Kidney capillary endothelial cell (primary cell): ENCODE results near the gene ARRDC4.

Experiments
- DNase-seq: peaks from one replicate; pipeline ENCODE4 v3.0.0-alpha.2; 2018; ENCODE audit warnings: low spot score

ARRDC4 gene, protein sequence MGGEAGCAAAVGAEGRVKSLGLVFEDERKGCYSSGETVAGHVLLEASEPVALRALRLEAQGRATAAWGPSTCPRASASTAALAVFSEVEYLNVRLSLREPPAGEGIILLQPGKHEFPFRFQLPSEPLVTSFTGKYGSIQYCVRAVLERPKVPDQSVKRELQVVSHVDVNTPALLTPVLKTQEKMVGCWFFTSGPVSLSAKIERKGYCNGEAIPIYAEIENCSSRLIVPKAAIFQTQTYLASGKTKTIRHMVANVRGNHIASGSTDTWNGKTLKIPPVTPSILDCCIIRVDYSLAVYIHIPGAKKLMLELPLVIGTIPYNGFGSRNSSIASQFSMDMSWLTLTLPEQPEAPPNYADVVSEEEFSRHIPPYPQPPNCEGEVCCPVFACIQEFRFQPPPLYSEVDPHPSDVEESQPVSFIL

DNA sequence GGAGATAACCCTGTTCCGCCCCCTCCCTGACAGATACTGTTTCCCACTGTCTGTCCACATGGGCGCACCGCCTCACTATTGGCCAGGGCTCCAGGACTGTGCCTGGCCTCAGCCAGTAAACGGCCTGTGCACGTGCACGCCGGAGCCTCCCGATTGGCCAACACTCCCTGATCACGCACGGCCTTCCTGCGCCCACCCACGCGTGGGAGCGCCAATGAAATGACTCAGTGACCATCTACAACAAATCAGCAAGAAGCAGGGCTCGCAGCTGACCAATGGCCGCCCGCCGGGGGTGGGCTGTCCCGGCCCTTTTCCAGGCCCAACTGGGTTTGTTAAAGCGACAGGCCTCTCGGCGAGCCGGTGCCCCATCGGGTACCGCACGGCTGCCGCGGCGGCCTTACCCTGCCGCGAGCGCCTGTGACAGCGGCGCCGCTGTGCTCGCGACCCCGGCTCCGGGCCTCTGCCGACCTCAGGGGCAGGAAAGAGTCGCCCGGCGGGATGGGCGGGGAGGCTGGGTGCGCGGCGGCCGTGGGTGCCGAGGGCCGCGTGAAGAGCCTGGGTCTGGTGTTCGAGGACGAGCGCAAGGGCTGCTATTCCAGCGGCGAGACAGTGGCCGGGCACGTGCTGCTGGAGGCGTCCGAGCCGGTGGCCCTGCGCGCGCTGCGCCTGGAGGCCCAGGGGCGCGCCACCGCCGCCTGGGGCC, at the start of gene ARRDC4:
ARRDC4 (plus strand) TSS at position 340 of the 703 bp plus-strand sequence; CDS start at position 499, 159 bp downstream.
- peak; percentile 99 for DNase-seq

DNA sequence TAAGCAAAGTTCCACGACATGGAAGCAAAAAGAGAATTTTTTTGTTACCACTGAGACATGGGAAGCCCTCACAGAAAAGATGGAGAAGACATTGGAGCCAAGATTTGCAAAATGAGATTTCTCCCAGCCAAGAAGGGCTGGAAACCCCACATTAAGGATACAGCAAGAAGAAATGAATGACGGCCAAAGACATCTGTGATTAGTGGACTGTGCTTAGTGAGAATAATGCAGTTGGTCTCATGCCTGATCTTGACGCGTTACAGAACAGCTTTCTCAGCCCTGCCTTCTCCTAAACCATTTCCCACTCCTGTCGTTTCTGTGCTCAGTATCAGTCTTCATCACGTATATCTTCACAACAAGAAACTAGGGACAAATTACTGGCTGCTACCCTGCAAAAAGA, 45.8 kb upstream of the ARRDC4 start:
- DNase-seq: no peak

DNA sequence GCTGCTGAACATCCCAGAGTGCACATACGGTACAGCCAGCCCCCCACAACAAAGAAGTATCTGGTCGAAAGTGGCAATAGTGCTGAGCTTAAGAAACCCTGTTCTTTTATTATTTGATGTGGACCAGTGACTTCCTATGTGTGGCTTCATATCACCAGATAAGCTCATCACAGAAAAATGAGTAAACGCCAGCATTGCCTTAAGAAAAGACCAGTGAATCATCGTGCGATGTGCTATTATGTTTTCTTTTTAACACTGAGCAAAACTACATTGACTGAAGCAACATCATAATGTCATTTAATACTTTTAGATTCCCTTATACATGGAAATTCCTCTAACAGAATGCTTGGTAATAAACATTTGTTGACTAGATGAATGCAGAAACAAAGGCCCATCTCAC, 45.2 kb upstream of the ARRDC4 start:
- DNase-seq: no peak

DNA sequence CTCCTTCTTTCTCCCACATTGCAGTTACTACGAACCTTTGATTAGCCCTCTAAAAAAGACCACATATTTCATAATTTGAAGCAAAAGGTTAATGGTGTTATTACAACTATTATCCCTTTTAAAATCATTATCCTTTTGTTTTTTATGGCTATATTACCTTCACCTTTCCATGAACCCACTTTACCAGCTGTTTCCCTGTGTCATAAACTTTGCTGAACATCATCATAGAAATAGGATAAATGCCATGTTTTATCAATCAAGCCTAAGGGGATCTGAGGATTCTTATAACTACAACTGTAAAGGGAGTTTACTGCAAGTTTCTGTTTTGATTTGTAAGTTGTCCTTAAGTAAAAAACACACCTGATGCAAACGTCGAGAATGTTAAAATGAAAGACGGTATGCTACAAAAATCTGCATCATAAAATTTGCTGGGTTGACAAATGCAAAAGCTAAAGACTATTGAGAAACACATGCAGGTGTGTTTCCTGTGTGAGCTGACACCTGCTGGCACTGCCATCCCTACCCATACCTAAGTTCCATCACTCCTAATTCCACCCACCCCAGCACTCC, 39.1 kb upstream of the ARRDC4 start:
- DNase-seq: no peak

DNA sequence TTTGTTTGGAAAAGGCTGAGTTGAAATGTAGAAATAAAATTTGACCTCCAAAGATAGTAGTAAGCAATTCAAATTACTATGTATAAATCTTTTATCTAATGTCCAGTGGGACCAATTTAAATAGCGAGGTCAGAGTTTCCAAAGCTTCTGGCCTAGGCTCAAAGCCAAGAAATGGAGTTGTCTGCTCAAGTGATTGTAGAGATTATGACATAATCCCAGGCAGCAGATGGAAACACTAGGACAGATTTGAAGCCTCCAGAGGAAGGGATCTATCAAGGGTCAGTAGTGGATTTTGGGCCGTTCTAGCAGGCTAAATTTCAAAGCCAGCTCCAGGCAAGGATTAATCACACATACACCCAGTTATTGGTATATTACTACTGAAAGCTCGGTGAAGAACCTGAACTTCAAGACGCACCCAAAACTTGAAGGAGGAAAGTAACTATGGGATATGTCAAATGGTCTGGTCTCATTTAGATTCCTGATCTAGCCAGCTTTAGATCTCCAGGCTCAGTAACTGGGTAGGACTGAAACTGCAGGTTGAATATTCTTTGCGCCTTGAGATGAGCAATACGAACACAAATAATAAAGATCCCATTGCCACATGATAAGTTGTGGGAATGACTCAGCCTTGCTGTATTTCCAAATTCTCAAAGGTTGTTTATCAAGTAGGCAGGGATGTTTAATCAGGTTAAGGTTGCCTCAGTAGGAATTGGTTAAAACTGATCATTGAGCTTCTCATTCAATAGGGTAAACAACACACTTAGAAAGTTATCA, 30.9 kb upstream of the ARRDC4 start:
- no peak for DNase-seq

DNA sequence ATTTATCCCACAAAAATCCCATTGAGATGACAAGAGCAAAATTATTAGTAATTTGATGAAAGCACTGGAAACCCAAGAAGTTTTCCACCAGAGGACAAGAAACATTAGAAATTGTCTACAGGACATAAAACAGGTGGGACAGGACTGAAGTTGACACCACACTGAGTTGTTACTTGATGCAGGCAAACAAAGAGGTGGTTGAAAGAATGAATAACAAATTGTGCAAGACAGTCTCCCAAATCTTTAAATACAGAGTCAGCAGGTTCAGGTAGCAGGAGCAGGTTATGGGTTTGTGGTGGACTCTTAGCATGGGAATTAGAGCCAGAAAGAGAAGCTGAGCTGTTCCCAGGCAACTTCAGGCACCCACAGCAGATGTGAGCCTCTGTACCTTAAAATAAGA, 30.3 kb upstream of the ARRDC4 start:
- no peak for DNase-seq

DNA sequence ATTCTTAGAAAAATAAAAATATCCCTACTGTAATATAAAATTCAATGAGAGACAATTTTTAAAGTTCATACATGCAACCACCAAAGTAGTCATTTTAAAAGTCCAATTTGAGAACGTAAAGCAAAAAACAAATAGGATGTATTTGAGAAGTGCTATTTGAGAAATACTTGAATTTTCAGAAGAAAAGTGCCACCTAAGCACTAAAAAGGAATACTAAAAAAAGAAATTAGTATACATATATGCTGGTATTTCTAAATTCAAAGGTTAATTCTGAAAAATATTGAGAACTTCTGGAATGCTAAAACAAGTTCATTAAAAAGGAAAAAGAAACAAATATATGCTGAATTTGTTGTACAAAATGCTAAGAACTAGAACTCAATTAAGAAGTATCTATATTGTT, 29.2 kb upstream of the ARRDC4 start:
- DNase-seq: no peak

DNA sequence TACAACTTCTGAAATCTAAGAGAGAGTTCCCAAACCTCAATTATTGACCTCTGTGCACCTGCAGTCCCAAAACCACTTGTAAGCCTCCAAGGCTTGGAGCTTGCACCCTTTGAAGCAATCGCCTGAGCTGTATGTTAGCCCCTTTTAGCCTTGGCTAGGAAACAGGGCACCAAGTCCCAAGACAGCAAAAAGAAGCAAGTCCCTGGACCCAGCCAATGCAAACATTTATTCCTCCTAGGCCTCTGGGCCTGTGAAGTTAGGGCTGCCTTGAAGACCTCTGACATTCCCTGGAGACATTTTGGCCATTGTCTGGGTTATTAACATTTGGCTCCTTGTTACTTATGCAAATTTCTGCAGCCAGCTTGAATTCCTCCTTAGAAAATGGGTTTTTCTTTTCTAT, 26.9 kb upstream of the ARRDC4 start:
- no peak for DNase-seq

DNA sequence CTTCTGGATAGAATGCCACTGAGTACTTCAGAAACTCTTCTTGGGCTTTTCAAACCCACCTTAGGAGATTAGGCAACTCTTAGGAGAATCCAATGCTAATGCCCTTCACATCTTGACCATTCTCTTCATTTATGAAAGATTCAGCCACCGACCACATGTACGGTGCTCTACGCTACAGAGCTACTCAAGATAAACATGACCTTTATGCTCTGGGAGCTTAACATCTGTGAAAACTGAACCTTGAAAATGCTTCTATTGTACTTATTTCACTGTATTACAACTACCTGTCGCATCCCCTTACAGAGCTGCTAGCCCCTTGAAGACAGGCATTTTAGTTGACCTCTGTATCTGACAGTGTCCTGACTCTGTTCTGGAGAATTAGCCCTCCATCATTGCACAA, 19.5 kb upstream of the ARRDC4 start:
- DNase-seq: no peak

DNA sequence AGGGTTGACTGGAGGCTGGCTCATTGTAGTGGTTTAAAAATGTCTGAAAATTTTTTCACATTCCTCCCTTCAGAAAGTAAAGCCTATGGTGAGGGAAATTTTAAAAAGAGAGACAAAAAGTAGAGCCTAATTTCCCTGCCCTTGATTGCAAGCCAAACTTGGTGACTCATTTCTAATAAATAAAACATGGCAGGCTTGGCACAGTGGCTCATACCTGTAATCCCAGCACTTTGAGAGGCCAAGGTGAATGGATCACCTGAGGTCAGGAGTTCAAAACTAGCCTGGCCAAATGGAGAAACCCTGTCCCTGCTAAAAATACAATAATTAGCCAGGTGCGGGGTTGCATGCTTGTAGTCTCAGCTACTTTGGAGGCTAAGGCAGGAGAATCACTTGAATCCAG, 18.9 kb upstream of the ARRDC4 start:
- no peak for DNase-seq

DNA sequence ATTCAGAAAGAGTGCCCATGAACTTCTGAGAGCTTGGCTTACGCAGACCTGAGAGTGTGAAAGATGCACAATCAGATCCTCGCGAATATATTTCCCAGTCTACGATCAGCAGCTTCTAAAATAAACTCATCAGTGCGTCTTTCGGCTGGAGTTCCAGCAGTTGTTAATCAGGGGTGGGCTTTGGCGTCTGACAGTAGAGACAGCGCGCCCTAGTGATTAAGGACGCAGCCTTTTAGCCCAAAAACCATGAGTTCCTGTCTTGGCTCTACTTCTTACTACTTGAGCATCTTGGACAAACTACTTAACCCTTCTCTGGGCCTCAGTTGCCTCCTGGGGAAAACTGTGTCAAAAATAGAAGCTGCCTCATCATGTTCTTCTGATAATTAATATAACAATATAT, 15.8 kb upstream of the ARRDC4 start:
- no peak for DNase-seq

DNA sequence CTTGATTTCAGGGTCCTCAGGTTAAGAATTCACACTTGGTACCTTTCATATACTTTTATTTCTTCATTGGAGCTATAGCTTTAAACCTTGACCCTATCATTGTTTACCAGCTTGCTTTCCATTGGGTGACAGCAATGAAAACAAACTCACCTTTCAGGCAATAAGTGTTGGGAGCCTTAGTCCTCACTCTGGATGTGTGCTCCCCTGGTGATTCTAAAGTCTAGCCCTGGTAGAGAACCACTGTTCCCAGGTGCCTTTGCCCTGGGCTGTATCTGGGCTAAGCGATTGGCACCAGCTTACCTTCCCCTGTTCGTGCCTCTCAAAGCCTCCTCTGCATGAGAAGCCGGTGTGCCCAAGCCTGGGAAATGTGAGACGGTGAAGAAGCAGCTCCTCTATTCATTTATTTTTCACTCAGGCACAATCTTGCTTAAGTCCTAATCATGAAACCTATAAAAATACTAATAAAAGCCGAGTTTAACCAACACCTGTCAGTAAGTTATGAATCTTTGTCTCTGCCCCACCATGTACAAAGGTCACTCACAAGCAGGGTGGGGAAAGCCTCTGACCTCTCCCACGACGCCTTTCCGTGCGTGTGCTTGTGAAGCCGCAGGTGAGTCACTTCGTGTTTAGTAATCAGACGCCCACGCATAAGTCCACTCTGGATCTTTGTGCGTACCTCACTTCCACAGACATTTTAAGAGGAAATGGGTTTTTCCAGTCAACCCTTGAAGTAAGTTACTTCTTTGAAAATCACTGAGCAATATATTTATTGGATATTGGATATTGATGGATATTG, 12.8 kb upstream of the ARRDC4 start:
- no peak for DNase-seq

DNA sequence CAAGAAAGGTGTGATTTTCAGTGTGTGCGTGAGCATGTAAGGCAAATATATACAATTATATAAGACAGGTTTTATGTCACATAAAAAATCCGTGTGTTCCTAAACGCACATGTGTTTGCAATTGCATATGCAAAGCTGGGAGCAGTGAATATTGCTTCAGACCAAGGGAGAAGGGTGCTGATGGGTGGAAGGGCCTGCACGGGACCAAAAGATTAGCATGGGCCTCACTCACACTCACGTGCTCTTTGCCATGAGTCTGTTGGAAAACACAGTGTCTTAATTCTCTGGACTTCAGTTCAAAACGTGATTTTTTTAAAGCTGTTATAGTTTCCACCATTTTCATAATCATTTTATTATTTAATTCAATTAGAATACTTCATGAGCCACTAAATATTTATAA, 7.2 kb upstream of the ARRDC4 start:
- DNase-seq: no peak

DNA sequence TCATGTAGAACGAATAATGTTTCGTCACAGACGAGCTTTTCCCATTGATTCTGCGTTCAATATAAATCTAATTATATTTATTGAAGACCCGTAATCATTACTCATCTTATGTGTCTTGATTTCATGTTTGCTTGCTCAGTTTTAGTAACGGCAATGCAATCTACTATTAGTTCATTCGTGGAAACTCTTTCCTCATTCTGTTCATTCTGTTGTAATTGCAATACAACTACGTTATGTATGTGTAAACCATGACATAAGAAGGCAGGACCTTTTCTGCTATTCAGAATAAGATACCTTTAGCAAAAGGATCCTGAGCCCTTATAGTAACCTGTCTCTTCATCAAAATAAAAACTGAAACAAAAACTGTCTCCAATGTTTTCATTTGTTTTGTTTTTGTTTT, 6.8 kb upstream of the ARRDC4 start:
- no peak for DNase-seq

DNA sequence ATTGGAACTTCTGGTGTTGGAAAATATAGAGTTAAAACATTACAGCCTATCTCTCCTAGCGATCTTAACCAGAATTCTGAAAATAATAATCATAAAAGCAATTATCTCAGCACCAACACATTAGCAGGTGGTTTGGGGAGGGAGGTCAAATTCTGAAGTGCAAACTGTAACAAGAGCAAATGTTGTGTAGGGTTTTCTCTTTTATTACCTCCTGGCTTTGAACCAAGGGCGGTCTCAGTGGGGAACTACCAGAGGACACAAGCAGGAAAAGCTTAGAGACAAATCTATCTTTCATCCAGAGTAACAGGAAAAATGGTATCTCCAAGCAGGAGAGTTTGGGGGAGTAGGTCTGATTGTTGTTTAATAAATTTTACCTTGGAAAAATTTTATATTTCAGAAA, 5.5 kb upstream of the ARRDC4 start:
- DNase-seq: no peak

DNA sequence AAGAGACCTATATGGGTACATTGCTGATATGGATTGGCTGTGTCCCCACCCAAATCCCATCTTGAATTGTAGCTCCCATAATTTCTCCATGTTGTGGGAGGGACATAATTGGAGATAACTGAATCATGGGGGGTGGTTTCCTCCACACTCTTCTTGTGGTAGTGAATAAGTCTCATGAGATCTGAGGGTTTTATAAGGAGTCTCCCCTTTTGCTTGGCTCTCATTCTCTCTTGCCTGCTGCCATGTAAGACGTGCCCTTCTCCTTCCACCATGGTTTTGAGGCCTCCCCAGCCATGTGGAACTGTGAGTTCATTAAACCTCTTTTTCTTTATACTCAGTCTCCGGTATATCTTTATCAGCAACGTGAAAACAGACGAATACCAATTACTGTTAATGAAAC, 5.0 kb upstream of the ARRDC4 start:
- DNase-seq: no peak

DNA sequence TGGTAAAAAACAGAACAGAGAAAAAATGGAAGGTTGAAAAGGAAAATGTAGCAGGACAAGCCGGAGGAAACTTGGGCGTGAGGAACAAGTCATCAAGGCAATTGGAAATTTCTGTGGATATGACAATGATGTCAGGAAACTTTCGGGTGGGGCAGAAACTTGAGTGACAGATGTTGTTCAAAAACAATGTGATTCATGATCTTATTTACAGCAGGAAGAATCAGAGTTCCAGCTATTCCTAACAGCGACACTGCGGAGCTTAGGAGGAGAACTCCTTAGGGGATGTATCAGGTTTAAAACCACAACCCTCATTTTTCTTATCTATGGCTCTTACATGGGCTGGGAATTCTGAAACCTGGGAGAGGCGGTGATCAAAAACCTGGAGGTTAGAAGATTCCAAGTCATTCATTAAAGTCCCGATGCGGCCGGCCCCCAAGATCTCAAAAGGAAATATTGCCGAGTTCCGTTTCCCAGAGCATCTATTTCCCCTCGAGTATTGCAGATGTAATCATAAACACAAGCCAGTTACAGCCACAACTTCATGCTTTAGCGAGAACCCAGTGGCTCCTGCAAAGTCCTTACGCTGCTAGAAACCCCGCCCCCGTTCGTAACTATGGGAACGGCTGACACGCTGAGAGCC, 659 bp upstream of the ARRDC4 start:
- DNase-seq: peak; percentile 9

DNA sequence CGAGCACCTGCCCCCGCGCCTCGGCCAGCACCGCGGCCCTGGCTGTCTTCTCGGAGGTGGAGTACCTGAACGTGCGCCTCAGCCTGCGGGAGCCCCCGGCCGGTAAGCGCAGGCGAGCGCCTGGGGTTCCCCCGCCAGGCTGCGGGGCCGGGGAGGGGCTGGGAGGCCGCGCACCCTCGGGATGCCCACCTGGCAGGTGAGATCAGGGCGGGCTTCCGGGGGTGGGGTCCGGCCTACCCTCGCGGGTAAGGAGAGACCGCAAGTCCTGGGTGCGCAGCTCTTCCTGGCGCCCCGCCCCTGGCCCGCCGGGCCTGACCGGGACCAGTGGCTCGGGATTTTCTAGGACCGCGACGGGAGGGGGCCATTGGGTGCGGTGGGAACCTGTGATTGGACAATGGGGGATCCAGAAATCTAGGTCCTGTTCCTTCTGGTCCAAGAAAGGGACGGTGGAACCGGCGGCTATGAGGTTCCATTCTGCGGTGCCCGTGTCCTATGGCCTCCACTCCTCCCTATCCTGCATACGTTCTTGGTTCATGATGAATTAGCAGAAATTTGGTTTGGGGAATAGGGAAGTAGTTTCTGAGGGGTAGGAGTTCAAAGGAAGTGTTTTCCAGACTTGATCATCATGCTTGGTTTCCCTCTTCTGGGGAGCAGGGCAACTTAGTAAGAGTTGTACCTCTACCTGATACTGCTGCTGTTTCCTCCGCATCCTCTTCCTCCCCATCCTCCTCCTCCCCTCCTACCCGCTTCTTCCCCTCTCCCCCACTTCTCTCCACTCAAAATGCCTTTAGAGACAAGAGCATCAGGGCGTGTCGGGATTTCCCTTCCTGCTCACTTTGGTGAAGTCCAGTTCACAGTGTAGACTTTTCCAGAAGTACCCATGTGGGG, 808 bp downstream of the ARRDC4 start:
- no peak for DNase-seq

DNA sequence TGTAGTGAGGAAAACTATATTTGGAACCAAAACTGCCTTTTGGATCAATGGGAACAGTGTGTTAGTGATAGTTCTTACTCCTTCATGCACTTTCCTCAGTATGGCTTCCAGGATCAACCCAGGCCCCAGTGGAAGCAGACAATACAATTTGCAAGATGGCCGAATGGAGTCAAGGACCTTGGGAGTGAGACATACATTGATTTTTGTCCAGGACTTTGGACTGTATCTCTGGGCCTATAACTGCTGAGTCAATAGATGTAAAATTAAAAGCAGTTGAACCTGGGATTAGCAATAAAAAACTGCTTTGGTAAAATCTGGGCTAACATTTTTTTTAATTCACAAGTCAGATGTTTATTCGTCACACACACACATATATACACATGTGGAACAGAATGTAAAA, 1.8 kb downstream of the ARRDC4 start:
- DNase-seq: no peak

DNA sequence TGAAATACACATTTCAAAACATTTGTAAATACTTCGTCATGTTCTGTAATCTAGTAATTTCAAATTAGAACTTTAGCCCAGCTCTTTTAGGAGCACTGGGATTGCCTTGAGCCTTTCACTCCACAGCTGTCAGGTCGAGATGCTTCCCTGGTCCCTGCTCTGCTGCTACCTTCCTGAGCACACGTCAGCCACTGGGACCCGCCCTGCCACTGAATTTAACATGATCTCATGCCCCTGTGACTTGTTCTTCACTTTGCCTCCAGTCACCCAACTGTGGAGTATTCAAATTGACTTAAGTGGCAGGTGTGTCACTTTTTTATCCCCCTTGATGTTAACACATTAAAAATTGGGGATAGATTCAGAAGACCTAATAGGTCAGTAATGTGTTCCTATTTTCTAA, 3.3 kb downstream of the ARRDC4 start:
- DNase-seq: no peak
